GM12878 (cell line): ENCODE results near the gene PDE6G. TPM values are rescaled to one million over a fixed set of nuclear protein-coding genes. Genes with fewer than 3 reads are reported as not detected.
A peak's percentile ranks its signal among the peaks of the same experiment; 100 is the strongest.

Source experiments
- ATAC-seq: fragments of 200-7000 bp; cut with Tn5 transposase; 3 replicates; pipeline ENCODE4 v1.9.1; 2020; ENCODE audit warnings: mild to moderate bottlenecking, moderate library complexity
- BruUV-seq: library from RNA; stranded (reverse); fragments of 400-500 nt; replicated peaks from 2 replicates; lab custom pipeline; 2021; lab: Mats Ljungman, UMichigan
- CTCF ChIA-PET: fragments of 300-600 bp; sonication (Branson Sonifier 250); formaldehyde crosslinking; extraction: SDS; loops from one replicate; lab custom pipeline; 2021; ENCODE audit warnings: inconsistent platforms; lab: Yijun Ruan, JAX
- POLR2A ChIA-PET: fragments of 350-600 bp; formaldehyde crosslinking; extraction: SDS; loops from one replicate; lab custom pipeline; 2021; ENCODE audit warnings: inconsistent platforms; lab: Charles Lee
- RAD21 ChIA-PET: fragments of 300-600 bp; sonication (Branson Sonifier 250); formaldehyde crosslinking; loops from one replicate; lab custom pipeline; 2023; ENCODE audit warnings: antibody characterized with exemption; ENCODE audit not compliant: unreplicated experiment; lab: Charles Lee
- SMC1A ChIA-PET: fragments of 300-600 bp; sonication (Branson Sonifier 250); formaldehyde crosslinking; loops from one replicate; lab custom pipeline; 2023; ENCODE audit not compliant: unreplicated experiment, uncharacterized antibody; lab: Charles Lee
- DNase-seq: peaks from one replicate; pipeline ENCODE4 v3.0.0-alpha.2; 2011; ENCODE audit warnings: low read depth, low spot score
- FAIRE-seq: peaks from 3 replicates; lab custom pipeline; 2011; peaks lifted over from hg19 to GRCh38; lab: Jason Lieb, UNC
- H2AFZ ChIP-seq: 2 replicates; pipeline ENCODE4 v1.6.0; 2011; ENCODE audit warnings: low read depth, low read length, control low read depth; ENCODE audit not compliant: control insufficient read depth
- H3K27ac ChIP-seq: 2 replicates; pipeline ENCODE4 v1.5.1; 2011; ENCODE audit warnings: control low read depth; ENCODE audit not compliant: control insufficient read depth, insufficient read depth
- H3K27me3 ChIP-seq, 2 experiments: replicated peaks in 1 of 2; 2 replicates each; pipeline versions ENCODE4 v1.6.0 to v1.6.1; 2011; ENCODE audit warnings: low read length in 1 of 2; ENCODE audit not compliant: control insufficient read depth in 2 of 2, insufficient read depth in 2 of 2
- H3K36me3 ChIP-seq, 2 experiments: 2 replicates each; pipeline ENCODE4 v1.5.1; 2011; ENCODE audit warnings: low read length in 1 of 2; ENCODE audit not compliant: control insufficient read depth in 2 of 2, insufficient read depth in 2 of 2
- H3K4me1 ChIP-seq: 2 replicates; pipeline ENCODE4 v1.6.1; 2011; ENCODE audit warnings: mild to moderate bottlenecking, low read length, moderate library complexity, mixed read lengths; ENCODE audit not compliant: control insufficient read depth, insufficient read depth
- H3K4me2 ChIP-seq: 2 replicates; pipeline ENCODE4 v1.6.0; 2011; ENCODE audit warnings: control low read depth; ENCODE audit not compliant: control insufficient read depth, insufficient read depth
- H3K4me3 ChIP-seq: fragments of 200-600 bp; sonication (generic); 2 replicates; pipeline ENCODE4 v1.5.1; 2016
- H3K79me2 ChIP-seq: 2 replicates; pipeline ENCODE4 v1.6.0; 2011; ENCODE audit warnings: low read length; ENCODE audit not compliant: control insufficient read depth, insufficient read depth
- H3K9ac ChIP-seq: 2 replicates; pipeline ENCODE4 v1.8.0; 2011; ENCODE audit warnings: low read length, control low read depth, mixed read lengths; ENCODE audit not compliant: control insufficient read depth, insufficient read depth
- H3K9me3 ChIP-seq: replicated peaks from 3 replicates; pipeline ENCODE4 v1.5.1; 2011; ENCODE audit warnings: mild to moderate bottlenecking, low read length; ENCODE audit not compliant: control insufficient read depth, insufficient read depth
- H4K20me1 ChIP-seq: 2 replicates; pipeline ENCODE4 v1.6.0; 2011; ENCODE audit not compliant: control insufficient read depth, insufficient read depth
- ASH2L ChIP-seq: fragments of 300-600, 200-600 bp; sonication (generic); IDR thresholded peaks from 2 replicates; pipeline ENCODE4 v1.6.1; 2017; ENCODE audit warnings: low read depth, mild to moderate bottlenecking, borderline replicate concordance
- BHLHE40 ChIP-seq, 2 experiments: fragments of 450-650 bp in 1 of 2; IDR thresholded peaks; 2 replicates each; pipeline ENCODE4 v1.6.1; 2011 to 2017; ENCODE audit warnings: low read depth in 2 of 2, borderline replicate concordance in 1 of 2, improper control_type of control experiment in 1 of 2, low read length in 1 of 2, mild to moderate bottlenecking in 1 of 2
- CHD1 ChIP-seq: IDR thresholded peaks from 2 replicates; pipeline ENCODE4 v1.6.1; 2012; ENCODE audit warnings: low read depth, low read length, improper control_type of control experiment
- CHD2 ChIP-seq: IDR thresholded peaks from 2 replicates; pipeline ENCODE4 v1.6.1; 2011; ENCODE audit warnings: low read depth, low read length, improper control_type of control experiment, borderline replicate concordance
- EZH2 ChIP-seq: IDR thresholded peaks from 2 replicates; pipeline ENCODE4 v1.6.1; 2012; ENCODE audit warnings: low read depth, mild to moderate bottlenecking, control low read depth, inconsistent platforms, low read length, borderline replicate concordance; ENCODE audit not compliant: control insufficient read depth
- GABPA ChIP-seq: IDR thresholded peaks from 2 replicates; pipeline ENCODE4 v1.6.1; 2014; ENCODE audit warnings: antibody characterized with exemption, low read depth, mild to moderate bottlenecking, inconsistent platforms
- IKZF1 ChIP-seq: fragments of 450-650 bp; conservative IDR thresholded peaks from 2 replicates; pipeline ENCODE4 v1.6.1; 2017; ENCODE audit warnings: antibody characterized with exemption, mild to moderate bottlenecking
- IKZF2 ChIP-seq, 2 experiments: fragments of 450-650 bp; IDR thresholded peaks; 2 replicates each; pipeline ENCODE4 v1.6.1; 2017; ENCODE audit warnings: mild to moderate bottlenecking in 2 of 2, moderate library complexity in 2 of 2
- IRF4 ChIP-seq: IDR thresholded peaks from 2 replicates; pipeline ENCODE4 v1.6.1; 2011; ENCODE audit warnings: low read depth, low read length
- IRF5 ChIP-seq: fragments of 450-650 bp; IDR thresholded peaks from 2 replicates; pipeline ENCODE4 v1.6.1; 2017; ENCODE audit warnings: borderline replicate concordance
- LARP7 ChIP-seq: fragments of 450-650 bp; IDR thresholded peaks from 2 replicates; pipeline ENCODE4 v1.6.1; 2017; ENCODE audit warnings: mild to moderate bottlenecking
- RAD51 ChIP-seq: fragments of 450-650 bp; IDR thresholded peaks from 2 replicates; pipeline ENCODE4 v1.6.1; 2016; ENCODE audit warnings: moderate library complexity, mild to moderate bottlenecking, inconsistent platforms
- TAF1 ChIP-seq: IDR thresholded peaks from 2 replicates; pipeline ENCODE4 v1.6.1; 2011; ENCODE audit warnings: mild to moderate bottlenecking, low read depth, low read length, borderline replicate concordance
- ZBED1 ChIP-seq: IDR thresholded peaks from 2 replicates; pipeline ENCODE4 v1.6.1; 2016; ENCODE audit warnings: borderline replicate concordance
- ZBTB33 ChIP-seq: fragments of 450-650 bp; IDR thresholded peaks from 2 replicates; pipeline ENCODE4 v1.6.1; 2017; ENCODE audit warnings: mild to moderate bottlenecking
- ZZZ3 ChIP-seq: IDR thresholded peaks from 2 replicates; pipeline ENCODE4 v1.6.1; 2011; ENCODE audit warnings: low read depth; ENCODE audit not compliant: control insufficient read depth, insufficient read length
- WGBS: methylation state at CpG from one replicate; pipeline ENCODE4 v1.1.6; 2016; ENCODE audit warnings: low lambda C conversion rate; ENCODE audit not compliant: insufficient replicate concordance, insufficient coverage; ENCODE audit errors: missing lambda C conversion rate; 5-methylcytosine and 5-hydroxymethylcytosine counted together
- in situ Hi-C: fragments of 300-500 bp; cut with MboI; formaldehyde crosslinking; loops from 9 replicates; pipeline ENCODE4 v1.14.3; 2018; ENCODE audit warnings: mixed read lengths
- intact Hi-C: fragments of 100-400 bp; cut with micrococcal nuclease; formaldehyde crosslinking; loops from one replicate; pipeline ENCODE4 v1.14.2; 2022; ENCODE audit not compliant: unreplicated experiment
- polyA plus RNA-seq, 11 experiments: library from polyadenylated mRNA; depleted of rRNA in 4 of 11; unstranded in 6 of 11; stranded (reverse) in 5 of 11; fragments of >200 nt; fragmentation: Nextera tagmentation in 4 of 11; fragmentation: Illumina TruSeq in 1 of 11; extraction: Ambion mirVana in 4 of 11; extraction: Trizol in 1 of 11; gene quantifications; 1 replicate in 1 of 11; 2 replicates in 10 of 11; pipeline versions ENCODE4 v1.2.1 to v1.2.3, GENCODE V29; 2011 to 2016; ENCODE audit warnings: inconsistent platforms in 2 of 11, missing spikeins in 2 of 11, low read depth in 1 of 11
- total RNA-seq, 4 experiments: library from RNA; depleted of rRNA in 3 of 4; stranded (reverse); fragments of >200 nt in 3 of 4; fragmentation: Illumina TruSeq in 1 of 4; extraction: Trizol in 1 of 4; gene quantifications; 2 replicates each; pipeline versions ENCODE4 v1.2.1 to v1.2.3, GENCODE V29; 2013 to 2021

PDE6G gene
- total and polyA plus RNA-seq, 10 of the 15 experiments (the other 5 are each of a cell fraction or from before 2014, with no cell fraction given) = 0.55 to 12.1 (median 4.3) TPM

GRCh38 chr17:81666342-81667191 is 10.2 kb upstream of the PDE6G start, which contains the start of the genes CCDC137 and OXLD1 (continued):
- no peak for TF ChIP-seq IRF4
- TF ChIP-seq EZH2 = no peak
- no peak; a peak in 1 of 4 replicates for TF ChIP-seq BHLHE40 (IDR thresholded peaks at IDR 0.05; ENCODE audit: borderline replicate concordance in 1 of 2, low read depth in 2 of 2, low read length in 1 of 2)
- TF ChIP-seq ZBED1 = no peak; the same call in 1 of the 2 replicates
- no peak for TF ChIP-seq IRF5
- TF ChIP-seq CHD1 = no peak
- peak; percentile 84 for TF ChIP-seq IKZF1
- TF ChIP-seq ZZZ3 = no peak
- TF ChIP-seq GABPA = peak; percentile 95
- TF ChIP-seq RAD51 = no peak
- TF ChIP-seq CHD2 = peak; percentile 92

GRCh38 chr17:81666092-81666341 is 9.7 kb upstream of the PDE6G start:
- Histone ChIP-seq H3K9me3 (no peaks in the 10 kb centered on the region), H3K36me3 (peaks cover 2 to 5% of the 10 kb centered on the region in 2 experiments), H3K79me2 (peaks cover 33% of the 10 kb centered on the region), H2AFZ (peak overlapping the region; percentile 78), H3K27me3 (no peaks in the 10 kb centered on the region), H3K27ac (peak overlapping the region; percentile 97), H4K20me1 (no peaks in the 10 kb centered on the region), H3K4me3 (peak overlapping the region; percentile 98), H3K9ac (peak overlapping the region; percentile 99), H3K4me1 (peaks cover 15% of the 10 kb centered on the region), H3K4me2 (peak overlapping the region; percentile 98)
- DNase-seq (no peak), ATAC-seq (no peak), FAIRE-seq (no peak)
- TSS peak; percentile 94 for BruUV-seq
- ChIA-PET RAD21 (interaction anchor here (0.9 kb wide), 1 partner anchor 17 kb away, joined by 6 read pairs; the partner anchor contains the start of genes ARL16 and HGS), SMC1A (no interaction called here), CTCF (interaction anchor here (1.2 kb wide), 1 partner anchor 36 kb away, joined by 3 read pairs; no protein-coding TSS in a partner anchor), POLR2A (interaction anchor here (0.6 to 1.4 kb wide), 5 partner anchors 11 to 167 kb away, joined by 3 to 6 read pairs (median 5); partner anchors contain the start of genes ARL16, HGS, MCRIP1 and MRPL12)
- intact Hi-C loops = loop anchor here (2.0 kb wide), 1 partner anchor 29 kb away; the partner anchor contains the start of genes NPLOC4 and TSPAN10
- in situ Hi-C loops = no loop called here
- WGBS = 2% methylated on average over 16 of the region's 16 CpGs
- TF ChIP-seq ZBTB33 (no peak), ASH2L (no peak), TAF1 (no peak), IKZF2 (IDR thresholded peaks at IDR 0.05) (peak in 1 of 2 experiments; percentile 17; a peak in 1 of 4 replicates), LARP7 (no peak)
